ENCODE results near the gene KCNAB2. TPM values are rescaled to one million over a fixed set of nuclear protein-coding genes. Genes with fewer than 3 reads are reported as not detected.

KCNAB2 gene
- total RNA-seq, 1 donor, result 5.8 TPM

DNA sequence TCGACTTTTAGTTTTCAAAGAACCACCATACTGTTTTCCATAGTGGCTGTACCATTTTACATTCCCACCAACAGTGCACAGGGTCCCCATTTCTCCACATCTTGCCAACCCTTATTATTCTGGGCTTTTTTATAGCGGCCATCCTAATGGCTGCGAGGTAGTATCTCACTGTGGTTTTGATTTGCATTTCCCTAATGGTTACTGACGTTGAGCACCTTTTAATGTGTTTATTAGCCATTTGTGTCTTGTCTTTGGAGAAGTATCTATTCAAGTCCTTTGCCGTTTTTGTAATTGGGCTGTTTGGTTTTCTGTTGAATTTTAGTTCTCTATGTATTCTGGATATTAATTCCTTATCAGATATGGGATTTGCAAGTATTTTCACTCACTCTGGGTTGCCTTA lies 22.3 kb upstream of the KCNAB2 start:
- no peak overlapping the region for H3K27ac ChIP-seq (ENCODE audit: low read depth, low read length)
- H3K27me3 ChIP-seq (ENCODE audit: insufficient read depth, low read length), result no peaks in the 10 kb centered on the region
- no peaks in the 10 kb centered on the region for H3K79me2 ChIP-seq (ENCODE audit: insufficient read depth, low read length)
- DNase-seq (ENCODE audit: insufficient read length, low spot score, missing footprints), result no peak
- no peak overlapping the region for H3K4me3 ChIP-seq (ENCODE audit: insufficient read depth, low read length)
- H2AFZ ChIP-seq (ENCODE audit: low read length), result no peak overlapping the region
- no peaks in the 10 kb centered on the region for H3K9me3 ChIP-seq (ENCODE audit: low read depth, low read length)
- no peaks in the 10 kb centered on the region for H3K36me3 ChIP-seq (ENCODE audit: insufficient read depth, low read length)
- H4K20me1 ChIP-seq (ENCODE audit: insufficient read depth, low read length), result no peaks in the 10 kb centered on the region
- no peak overlapping the region for H3K4me2 ChIP-seq (ENCODE audit: insufficient read depth, low read length)
- no peaks in the 10 kb centered on the region for H3K4me1 ChIP-seq (ENCODE audit: insufficient read depth, low read length)
- TF ChIP-seq, protein P1, sequence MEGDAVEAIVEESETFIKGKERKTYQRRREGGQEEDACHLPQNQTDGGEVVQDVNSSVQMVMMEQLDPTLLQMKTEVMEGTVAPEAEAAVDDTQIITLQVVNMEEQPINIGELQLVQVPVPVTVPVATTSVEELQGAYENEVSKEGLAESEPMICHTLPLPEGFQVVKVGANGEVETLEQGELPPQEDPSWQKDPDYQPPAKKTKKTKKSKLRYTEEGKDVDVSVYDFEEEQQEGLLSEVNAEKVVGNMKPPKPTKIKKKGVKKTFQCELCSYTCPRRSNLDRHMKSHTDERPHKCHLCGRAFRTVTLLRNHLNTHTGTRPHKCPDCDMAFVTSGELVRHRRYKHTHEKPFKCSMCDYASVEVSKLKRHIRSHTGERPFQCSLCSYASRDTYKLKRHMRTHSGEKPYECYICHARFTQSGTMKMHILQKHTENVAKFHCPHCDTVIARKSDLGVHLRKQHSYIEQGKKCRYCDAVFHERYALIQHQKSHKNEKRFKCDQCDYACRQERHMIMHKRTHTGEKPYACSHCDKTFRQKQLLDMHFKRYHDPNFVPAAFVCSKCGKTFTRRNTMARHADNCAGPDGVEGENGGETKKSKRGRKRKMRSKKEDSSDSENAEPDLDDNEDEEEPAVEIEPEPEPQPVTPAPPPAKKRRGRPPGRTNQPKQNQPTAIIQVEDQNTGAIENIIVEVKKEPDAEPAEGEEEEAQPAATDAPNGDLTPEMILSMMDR (IDR thresholded peaks at IDR 0.05; ENCODE audit: extremely low read depth, low read depth, low read length), result no peak

DNA sequence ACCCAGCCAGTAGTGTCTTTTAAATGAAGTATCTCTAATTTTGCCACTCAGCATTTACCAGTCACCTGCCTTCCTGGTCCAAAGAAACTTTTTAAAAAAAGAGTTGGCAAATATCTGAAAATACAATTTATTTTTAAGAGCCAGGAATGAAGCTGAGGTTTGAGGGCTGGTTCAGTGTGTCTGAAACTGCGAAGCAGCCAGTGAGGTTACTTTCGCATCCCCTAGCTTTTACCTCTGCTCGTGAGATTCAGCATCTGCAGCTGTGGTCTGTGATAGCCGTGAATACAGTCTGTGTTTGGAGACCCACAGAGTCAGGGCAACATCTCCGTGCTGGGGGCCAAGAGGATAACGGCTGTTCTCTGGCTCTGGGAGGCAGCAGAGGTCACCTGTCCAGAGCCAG lies 21.3 kb upstream of the KCNAB2 start:
- Histone ChIP-seq H3K27ac (ENCODE audit: low read depth, low read length) (no peak overlapping the region), H3K27me3 (ENCODE audit: insufficient read depth, low read length) (no peaks in the 10 kb centered on the region), H3K9me3 (ENCODE audit: low read depth, low read length) (no peaks in the 10 kb centered on the region), H3K36me3 (ENCODE audit: insufficient read depth, low read length) (no peaks in the 10 kb centered on the region), H3K4me2 (ENCODE audit: insufficient read depth, low read length) (no peak overlapping the region), H4K20me1 (ENCODE audit: insufficient read depth, low read length) (no peaks in the 10 kb centered on the region), H2AFZ (ENCODE audit: low read length) (no peak overlapping the region), H3K4me1 (ENCODE audit: insufficient read depth, low read length) (no peaks in the 10 kb centered on the region), H3K4me3 (ENCODE audit: insufficient read depth, low read length) (no peak overlapping the region), H3K79me2 (ENCODE audit: insufficient read depth, low read length) (no peaks in the 10 kb centered on the region)
- DNase-seq (ENCODE audit: insufficient read length, low spot score, missing footprints), result no peak
- TF ChIP-seq, protein P1 (IDR thresholded peaks at IDR 0.05; ENCODE audit: extremely low read depth, low read depth, low read length), result no peak

DNA sequence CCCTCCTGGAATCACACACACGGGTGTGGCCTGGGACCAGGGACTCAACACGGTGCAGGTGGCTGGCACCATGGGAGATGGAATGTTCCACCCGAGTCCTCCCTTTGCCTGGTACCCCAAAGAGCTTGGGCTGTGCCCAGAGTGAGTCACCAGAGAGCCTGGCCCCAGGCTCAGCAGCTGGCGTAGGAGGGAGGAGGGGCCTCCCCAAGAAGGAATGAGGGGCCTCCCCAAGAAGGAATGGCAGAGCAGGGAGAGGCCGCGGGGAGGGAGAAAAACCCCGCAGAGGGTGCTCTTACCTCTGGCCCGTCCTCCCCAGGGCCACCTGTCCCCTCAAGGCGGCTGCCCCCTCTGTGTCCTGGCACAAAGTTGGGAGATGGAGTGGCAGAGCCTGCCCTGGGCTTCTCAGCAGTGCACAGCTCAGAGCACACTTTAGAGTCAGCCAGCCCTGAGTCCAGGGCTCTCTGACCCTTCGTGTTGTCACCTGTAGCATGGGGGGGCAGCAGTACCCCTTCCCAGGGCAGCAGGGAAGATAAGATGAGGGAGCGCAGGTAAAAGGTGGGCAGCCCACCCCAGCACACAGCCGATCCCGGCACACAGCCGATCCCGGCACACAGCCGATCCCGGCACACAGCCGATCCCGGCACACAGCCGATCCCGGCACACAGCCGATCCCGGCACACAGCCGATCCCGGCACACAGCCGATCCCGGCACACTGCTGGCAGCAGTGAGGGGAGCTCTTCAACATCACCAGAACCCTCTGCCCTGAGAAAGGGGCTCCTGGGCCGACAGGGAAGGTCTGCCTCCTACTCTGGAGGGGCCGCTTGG lies 20.2 kb upstream of the KCNAB2 start:
- Histone ChIP-seq H3K4me3 (ENCODE audit: insufficient read depth, low read length) (peak overlapping the region; percentile 52), H3K9me3 (ENCODE audit: low read depth, low read length) (no peaks in the 10 kb centered on the region), H4K20me1 (ENCODE audit: insufficient read depth, low read length) (peaks cover 3% of the 10 kb centered on the region), H3K27ac (ENCODE audit: low read depth, low read length) (no peak overlapping the region), H2AFZ (ENCODE audit: low read length) (peak overlapping the region; percentile 41), H3K4me2 (ENCODE audit: insufficient read depth, low read length) (peak overlapping the region; percentile 32), H3K4me1 (ENCODE audit: insufficient read depth, low read length) (no peaks in the 10 kb centered on the region), H3K27me3 (ENCODE audit: insufficient read depth, low read length) (no peaks in the 10 kb centered on the region), H3K36me3 (ENCODE audit: insufficient read depth, low read length) (no peaks in the 10 kb centered on the region), H3K79me2 (ENCODE audit: insufficient read depth, low read length) (no peaks in the 10 kb centered on the region)
- TF ChIP-seq, protein P1 (IDR thresholded peaks at IDR 0.05; ENCODE audit: extremely low read depth, low read depth, low read length), result no peak
- DNase-seq (ENCODE audit: insufficient read length, low spot score, missing footprints), result peak; percentile 90

DNA sequence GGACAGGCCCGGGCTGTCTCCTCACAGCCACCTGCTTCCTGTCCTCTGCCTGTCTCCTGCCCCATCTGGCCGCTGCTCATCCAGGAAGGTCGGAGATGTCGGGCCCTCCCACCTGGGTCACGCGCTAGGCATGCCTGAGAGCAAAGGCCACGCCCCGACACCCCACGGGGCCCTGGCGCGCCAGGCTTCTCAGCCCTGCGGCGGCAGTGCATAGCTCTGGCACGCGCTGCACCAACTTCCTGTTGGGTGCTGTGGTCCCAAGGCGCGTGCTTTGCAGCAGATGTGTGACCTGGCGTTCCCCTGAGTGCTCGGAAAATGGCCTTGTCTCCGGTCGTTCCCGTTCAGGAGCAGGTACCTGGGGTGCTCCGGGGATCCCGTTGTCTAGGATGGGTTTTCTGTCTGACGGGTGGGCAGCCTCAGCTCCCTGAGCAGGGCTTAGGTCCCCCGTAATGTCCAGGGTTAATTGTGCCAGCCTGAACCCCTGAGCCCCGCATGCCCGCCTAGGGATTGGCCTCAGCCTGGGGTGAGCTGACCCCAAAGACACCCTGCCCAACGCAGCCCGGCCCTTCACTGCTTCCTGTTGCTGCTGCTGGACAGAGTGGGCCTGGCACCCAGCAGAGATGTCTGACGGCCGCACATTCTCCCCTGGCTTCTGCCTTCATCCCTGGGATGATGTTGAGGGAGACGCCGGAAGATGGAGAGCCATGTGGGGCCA lies 19.4 kb upstream of the KCNAB2 start:
- Histone ChIP-seq H3K4me1 (ENCODE audit: insufficient read depth, low read length) (no peaks in the 10 kb centered on the region), H3K9me3 (ENCODE audit: low read depth, low read length) (no peaks in the 10 kb centered on the region), H4K20me1 (ENCODE audit: insufficient read depth, low read length) (peaks cover 3% of the 10 kb centered on the region), H3K36me3 (ENCODE audit: insufficient read depth, low read length) (no peaks in the 10 kb centered on the region), H3K79me2 (ENCODE audit: insufficient read depth, low read length) (no peaks in the 10 kb centered on the region), H3K27me3 (ENCODE audit: insufficient read depth, low read length) (no peaks in the 10 kb centered on the region), H3K27ac (ENCODE audit: low read depth, low read length) (no peak overlapping the region), H3K4me3 (ENCODE audit: insufficient read depth, low read length) (peak overlapping the region; percentile 52), H3K4me2 (ENCODE audit: insufficient read depth, low read length) (no peak overlapping the region), H2AFZ (ENCODE audit: low read length) (peak overlapping the region; percentile 41)
- peak; percentile 70 for DNase-seq (ENCODE audit: insufficient read length, low spot score, missing footprints)
- TF ChIP-seq, protein P1 (IDR thresholded peaks at IDR 0.05; ENCODE audit: extremely low read depth, low read depth, low read length), result no peak

All from osteoblast (primary cell).